MM.1S (cell line): ENCODE measurements around the gene WDR19.

Experiments
- DNase-seq: peaks from one replicate; pipeline ENCODE4 v3.0.0-alpha.2; 2015
- H2AFZ ChIP-seq: fragments of 300-600 bp; sonication (generic); 2 replicates; pipeline ENCODE4 v1.6.0; 2016; ENCODE audit warnings: antibody characterized with exemption, low read length
- H3F3A ChIP-seq: fragments of 300-600 bp; sonication (generic); 2 replicates; pipeline ENCODE4 v1.6.1; 2016; ENCODE audit warnings: mild to moderate bottlenecking, antibody characterized with exemption, low read length, moderate library complexity, mixed read lengths; ENCODE audit not compliant: insufficient read depth
- H3K27ac ChIP-seq: fragments of 300-600 bp; sonication (generic); 2 replicates; pipeline ENCODE4 v1.5.1; 2016; ENCODE audit warnings: mild to moderate bottlenecking, low read length
- H3K27me3 ChIP-seq: fragments of 300-600 bp; sonication (generic); replicated peaks from 2 replicates; pipeline ENCODE4 v1.6.0; 2016; ENCODE audit warnings: low read length; ENCODE audit not compliant: insufficient read depth
- H3K36me3 ChIP-seq: fragments of 300-600 bp; sonication (generic); replicated peaks from 2 replicates; pipeline ENCODE4 v1.6.1; 2016; ENCODE audit warnings: mild to moderate bottlenecking, low read length, mixed read lengths; ENCODE audit not compliant: insufficient read depth
- H3K4me1 ChIP-seq: fragments of 300-600 bp; sonication (generic); 2 replicates; pipeline ENCODE4 v1.6.1; 2016; ENCODE audit warnings: low read length, mixed read lengths
- H3K4me2 ChIP-seq: fragments of 300-600 bp; sonication (generic); 2 replicates; pipeline ENCODE4 v1.6.0; 2016; ENCODE audit warnings: low read depth, low read length
- H3K4me3 ChIP-seq: fragments of 300-600 bp; sonication (generic); 2 replicates; pipeline ENCODE4 v1.5.1; 2016; ENCODE audit warnings: low read length, mixed read lengths
- H3K79me2 ChIP-seq: fragments of 300-600 bp; sonication (generic); 2 replicates; pipeline ENCODE4 v1.6.1; 2016; ENCODE audit warnings: mixed run types, low read length, mixed read lengths
- H3K9ac ChIP-seq: fragments of 300-600 bp; sonication (generic); 2 replicates; pipeline ENCODE4 v1.6.1; 2016; ENCODE audit warnings: low read length, mixed read lengths
- H3K9me2 ChIP-seq: fragments of 300-600 bp; sonication (generic); replicated peaks from 2 replicates; pipeline ENCODE4 v1.6.1; 2016; ENCODE audit warnings: mild to moderate bottlenecking, low read length, mixed read lengths; ENCODE audit not compliant: insufficient read depth
- H3K9me3 ChIP-seq: fragments of 300-600 bp; sonication (generic); replicated peaks from 2 replicates; pipeline ENCODE4 v1.6.1; 2016; ENCODE audit warnings: mild to moderate bottlenecking, low read length, mixed read lengths; ENCODE audit not compliant: insufficient read depth
- H4K20me1 ChIP-seq: fragments of 300-600 bp; sonication (generic); 2 replicates; pipeline ENCODE4 v1.6.1; 2016; ENCODE audit warnings: mild to moderate bottlenecking, low read length, moderate library complexity, mixed read lengths; ENCODE audit not compliant: insufficient read depth
- CTCF ChIP-seq: fragments of 300-600 bp; sonication (generic); IDR thresholded peaks from 2 replicates; pipeline ENCODE4 v1.5.1; 2016; ENCODE audit warnings: antibody characterized with exemption, low read length, mixed read lengths
- EZH2 ChIP-seq: fragments of 300-600 bp; sonication (generic); optimal IDR thresholded peaks from 2 replicates; pipeline ENCODE3; 2017; ENCODE audit warnings: low read depth, mild to moderate bottlenecking, antibody characterized with exemption, low read length, mixed read lengths
- EZH2phosphoT487 ChIP-seq: fragments of 300-600 bp; sonication (generic); IDR thresholded peaks from 2 replicates; pipeline ENCODE4 v1.6.1; 2018; ENCODE audit warnings: antibody characterized with exemption, low read length

The WDR19 gene

GRCh38 chr4:39205476-39205875, 23.1 kb downstream of the WDR19 start:
- H3K4me1 ChIP-seq: no peaks in the 10 kb centered on the region
- H3K79me2 ChIP-seq: no peaks in the 10 kb centered on the region
- no peaks in the 10 kb centered on the region for H3K9me2 ChIP-seq
- DNase-seq: no peak
- H2AFZ ChIP-seq: no peak overlapping the region
- no peaks in the 10 kb centered on the region for H3K36me3 ChIP-seq
- H3K9ac ChIP-seq: no peak overlapping the region
- H3K4me2 ChIP-seq: no peak overlapping the region
- no peaks in the 10 kb centered on the region for H3K27me3 ChIP-seq
- H4K20me1 ChIP-seq: no peaks in the 10 kb centered on the region
- H3K4me3 ChIP-seq: no peak overlapping the region
- no peak overlapping the region for H3K27ac ChIP-seq
- H3K9me3 ChIP-seq: no peaks in the 10 kb centered on the region
- no peaks in the 10 kb centered on the region for H3F3A ChIP-seq
- TF ChIP-seq CTCF (no peak), EZH2 (no peak), EZH2phosphoT487 (no peak)

GRCh38 chr4:39227906-39228305, 45.6 kb downstream of the WDR19 start:
- Histone ChIP-seq H3F3A (no peaks in the 10 kb centered on the region), H3K36me3 (no peaks in the 10 kb centered on the region), H4K20me1 (no peaks in the 10 kb centered on the region), H2AFZ (no peak overlapping the region), H3K9me3 (no peaks in the 10 kb centered on the region), H3K9me2 (no peaks in the 10 kb centered on the region), H3K27me3 (no peaks in the 10 kb centered on the region), H3K4me2 (no peak overlapping the region), H3K4me1 (no peaks in the 10 kb centered on the region), H3K79me2 (no peaks in the 10 kb centered on the region), H3K9ac (no peak overlapping the region), H3K27ac (no peak overlapping the region), H3K4me3 (no peak overlapping the region)
- DNase-seq: no peak
- TF ChIP-seq EZH2phosphoT487: no peak
- no peak for TF ChIP-seq EZH2
- TF ChIP-seq CTCF: no peak

- no peak overlapping the region for H3K4me2 ChIP-seq
These were observed 46.0 kb downstream of the WDR19 start for GRCh38 chr4:39228377-39228776.

More at GRCh38 chr4:39228377-39228776, 46.0 kb downstream of the WDR19 start:
- Histone ChIP-seq H3K79me2 (no peaks in the 10 kb centered on the region), H3K4me3 (no peak overlapping the region), H3F3A (no peaks in the 10 kb centered on the region), H4K20me1 (no peaks in the 10 kb centered on the region), H3K9me3 (no peaks in the 10 kb centered on the region), H3K27ac (no peak overlapping the region), H3K27me3 (no peaks in the 10 kb centered on the region), H3K9ac (no peak overlapping the region), H2AFZ (no peak overlapping the region), H3K9me2 (no peaks in the 10 kb centered on the region), H3K4me1 (no peaks in the 10 kb centered on the region), H3K36me3 (no peaks in the 10 kb centered on the region)
- TF ChIP-seq EZH2phosphoT487: no peak
- no peak for TF ChIP-seq CTCF
- no peak for TF ChIP-seq EZH2
- DNase-seq: no peak
